Left colon (tissue), 2 donors: ENCODE measurements around the gene FRMD5. TPM values are rescaled to one million over a fixed set of nuclear protein-coding genes. Genes with fewer than 3 reads are reported as not detected.

Source experiments
- ATAC-seq: fragments of 200-7000 bp; cut with Tn5 transposase; one replicate; pipeline ENCODE4 v1.9.1; 2020; ENCODE audit warnings: mild to moderate bottlenecking, moderate library complexity
- DNase-seq, 2 donors: peaks; one replicate each; pipeline ENCODE4 v3.0.0-alpha.2; 2020
- intact Hi-C, 2 donors: fragments of 100-400 bp; cut with DNase I in 1 of 2; cut with micrococcal nuclease in 1 of 2; formaldehyde crosslinking; loops; one replicate each; pipeline versions ENCODE4 v1.11.2 to v1.14.0; 2022; cut with DNase I, micrococcal nuclease
- total RNA-seq, 2 donors: library from RNA; stranded (reverse); fragmentation: NEBNext Ultra II Directional; extraction: Animal tissue kit (Norgen Biotek cat#: 25700); gene quantifications; one replicate each; pipeline ENCODE4 v1.2.1, GENCODE V29; 2021
- donor health status: DM: no; HTN: no; CAD: no.
- donor health status: DM: yes; HTN: yes; CAD: no.

The FRMD5 gene
- total RNA-seq, 2 donors from 2014 or later: 1.6 to 2.0 TPM

DNA sequence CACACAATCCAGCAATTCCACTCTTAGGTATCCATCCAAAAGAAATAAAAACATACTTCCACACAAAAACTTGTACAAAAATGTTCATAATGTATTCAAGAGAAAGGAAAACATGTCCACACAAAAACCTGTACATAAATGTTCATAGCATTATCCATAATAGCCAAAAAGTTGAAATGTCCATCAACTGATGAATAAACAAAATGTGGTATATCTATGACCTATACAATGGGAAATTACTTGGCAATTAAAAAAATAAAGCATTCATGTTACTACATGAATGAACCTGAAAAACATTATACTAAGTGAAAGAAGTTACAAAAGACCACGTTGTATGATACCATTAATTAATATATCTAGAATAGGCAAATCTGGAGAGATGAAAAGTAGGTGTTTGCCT lies 17.9 kb downstream of the FRMD5 start:
- ATAC-seq: no peak
- intact Hi-C loops: no loop called here

DNA sequence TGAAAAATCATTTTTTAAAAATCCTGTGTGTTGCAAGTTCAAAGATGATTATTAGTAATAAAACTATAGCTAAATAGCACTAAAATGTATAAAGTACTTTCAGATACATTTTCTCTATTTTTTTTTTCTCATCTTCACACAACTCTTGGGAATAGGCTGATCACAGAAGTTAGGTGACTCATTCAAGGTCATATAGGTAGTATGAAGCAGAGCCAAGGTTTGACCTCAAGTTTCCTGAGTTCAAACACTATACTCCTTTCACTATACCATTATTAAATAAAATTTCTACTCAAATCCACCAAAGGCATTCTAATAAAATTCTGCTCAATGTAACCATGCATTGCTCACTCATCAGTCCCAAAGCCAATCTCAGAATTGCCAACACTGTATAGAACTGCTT lies 21.3 kb downstream of the FRMD5 start:
- ATAC-seq: no peak
- DNase-seq: no peak
- intact Hi-C loops: no loop called here

More for the DNA sequence above, 17.9 kb downstream of the FRMD5 start:
- no peak for DNase-seq

GRCh38 chr15:44163370-44163769 lies 31.7 kb downstream of the FRMD5 start:
- ATAC-seq: no peak
- intact Hi-C loops: no loop called here
- DNase-seq: no peak

DNA sequence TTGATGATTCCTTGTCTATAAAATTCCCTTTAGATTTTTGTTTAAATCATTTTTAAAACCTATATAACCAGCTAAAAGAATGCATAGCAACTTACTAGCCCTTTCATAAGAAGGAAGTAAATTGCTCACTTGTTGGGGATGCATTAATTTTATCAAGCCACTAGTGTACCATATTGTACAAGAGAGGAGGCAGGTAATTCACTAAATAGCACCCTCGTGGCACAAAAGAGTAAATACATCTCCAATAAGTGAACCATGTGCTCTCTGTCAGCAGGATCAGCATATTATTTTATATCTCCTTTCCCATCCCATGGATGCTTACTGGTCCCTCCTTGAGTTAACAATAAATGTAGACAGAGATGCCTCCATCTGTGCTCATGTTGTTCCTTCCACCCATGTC lies 34.3 kb downstream of the FRMD5 start:
- ATAC-seq (no peak), DNase-seq (no peak)
- intact Hi-C loops: no loop called here

GRCh38 chr15:44159492-44159891 lies 35.6 kb downstream of the FRMD5 start:
- intact Hi-C loops: no loop called here
- ATAC-seq (no peak), DNase-seq (no peak)

DNA sequence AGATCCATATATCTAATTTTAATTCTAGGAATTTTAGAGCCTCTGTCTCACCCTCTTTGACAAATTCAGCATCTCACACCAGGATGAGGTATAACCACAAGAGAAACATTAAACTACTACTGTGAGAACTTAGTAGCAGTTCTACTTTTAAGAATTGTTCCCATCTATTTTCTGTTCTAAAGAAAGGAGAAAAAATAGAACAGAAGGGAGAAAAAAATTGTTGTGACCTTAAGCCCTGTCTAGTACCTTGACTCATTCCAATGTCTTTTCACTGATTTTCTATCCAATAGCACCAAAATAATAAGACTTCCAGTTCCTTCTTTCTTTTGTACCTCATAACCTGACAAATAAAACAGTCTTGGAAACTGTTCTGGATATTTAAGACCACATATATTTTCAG lies 37.0 kb downstream of the FRMD5 start:
- no peak for DNase-seq
- intact Hi-C loops: no loop called here
- ATAC-seq: no peak

GRCh38 chr15:44157679-44158078 lies 37.4 kb downstream of the FRMD5 start:
- no peak for DNase-seq
- intact Hi-C loops: no loop called here
- ATAC-seq: peak; percentile 49

- DNase-seq (no peak), ATAC-seq (no peak)
- intact Hi-C loops: no loop called here
Measured at GRCh38 chr15:44153352-44153751, 41.7 kb downstream of the FRMD5 start.

- DNase-seq (no peak), ATAC-seq (no peak)
- intact Hi-C loops: no loop called here
Measured at GRCh38 chr15:44149224-44149623, 45.8 kb downstream of the FRMD5 start.

GRCh38 chr15:44148580-44148979 lies 46.5 kb downstream of the FRMD5 start:
- intact Hi-C loops: no loop called here
- DNase-seq: no peak
- ATAC-seq: no peak

- DNase-seq (no peak), ATAC-seq (no peak)
- intact Hi-C loops: no loop called here
Measured at GRCh38 chr15:44147636-44148035, 47.4 kb downstream of the FRMD5 start.

DNA sequence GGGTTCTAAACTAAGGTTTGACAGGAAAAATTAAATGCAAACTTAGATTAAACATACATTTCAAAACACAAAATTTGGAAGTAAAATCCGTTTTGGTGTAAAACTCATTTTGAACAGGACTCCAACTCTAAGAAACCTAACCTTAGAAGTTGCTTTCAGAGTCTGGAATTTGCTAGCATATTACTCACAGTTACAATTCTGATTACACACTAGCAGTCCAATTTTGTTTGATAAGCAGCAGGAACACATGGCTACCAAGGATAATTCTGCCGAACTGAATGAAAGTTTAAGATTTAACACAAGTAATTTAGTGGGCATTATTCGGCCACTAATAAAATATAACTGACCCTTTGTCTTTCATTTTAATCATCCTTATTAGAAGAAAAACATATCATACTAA lies 49.6 kb downstream of the FRMD5 start:
- intact Hi-C loops: no loop called here
- no peak for ATAC-seq
- no peak for DNase-seq

GRCh38 chr15:44144992-44145391 lies 50.1 kb downstream of the FRMD5 start:
- DNase-seq (no peak), ATAC-seq (no peak)
- intact Hi-C loops: no loop called here

DNA sequence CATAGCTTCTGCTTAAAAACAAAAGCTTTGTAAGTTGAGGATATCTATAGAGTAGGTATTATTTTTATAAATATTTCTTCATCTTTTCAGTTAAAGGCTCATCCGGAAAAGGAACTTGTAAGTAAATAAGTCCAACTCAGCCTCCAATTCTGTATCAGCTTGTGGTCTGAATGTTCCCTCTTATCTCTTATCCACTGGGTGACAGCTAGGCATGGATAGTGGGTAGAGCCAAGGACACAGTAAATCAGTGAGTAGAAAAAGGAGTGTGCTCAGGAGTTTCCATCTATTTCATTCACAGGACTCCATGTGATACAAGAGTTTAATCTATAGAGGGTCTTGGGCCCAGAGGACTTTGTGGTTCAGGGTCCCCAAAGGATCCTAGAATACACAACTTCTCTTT lies 50.9 kb downstream of the FRMD5 start:
- intact Hi-C loops: no loop called here
- DNase-seq (no peak), ATAC-seq (no peak)

- DNase-seq (peak in 1 of 2 donors; percentile 24), ATAC-seq (peak; percentile 69)
- intact Hi-C loops: no loop called here
Measured at GRCh38 chr15:44137750-44138149, 57.3 kb downstream of the FRMD5 start.

DNA sequence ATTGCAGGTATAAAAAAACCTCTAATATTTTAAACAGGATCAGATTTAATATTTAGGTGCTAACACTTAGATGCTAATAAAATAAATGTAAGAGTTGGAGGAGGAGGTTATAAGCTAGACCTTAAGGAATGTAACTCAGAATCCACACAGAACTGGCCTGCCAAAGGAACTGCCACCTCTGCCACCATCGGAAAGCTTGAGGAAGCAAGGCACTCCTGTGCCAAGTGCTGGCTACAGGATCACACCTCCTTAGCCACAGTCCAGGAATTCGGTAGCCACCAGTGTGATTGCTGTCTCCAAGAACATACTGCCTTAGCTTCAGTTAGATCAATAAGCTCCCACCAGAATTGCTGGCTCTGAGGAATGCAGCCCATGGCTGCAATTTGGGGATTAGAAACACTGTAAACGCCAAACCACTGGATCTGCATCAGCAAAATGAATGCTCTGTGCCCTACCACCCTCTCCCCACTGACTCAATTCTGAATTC lies 58.0 kb downstream of the FRMD5 start:
- ATAC-seq (no peak), DNase-seq (no peak)
- intact Hi-C loops: no loop called here

GRCh38 chr15:44132057-44132456 lies 63.0 kb downstream of the FRMD5 start:
- ATAC-seq (no peak), DNase-seq (no peak)
- intact Hi-C loops: no loop called here

DNA sequence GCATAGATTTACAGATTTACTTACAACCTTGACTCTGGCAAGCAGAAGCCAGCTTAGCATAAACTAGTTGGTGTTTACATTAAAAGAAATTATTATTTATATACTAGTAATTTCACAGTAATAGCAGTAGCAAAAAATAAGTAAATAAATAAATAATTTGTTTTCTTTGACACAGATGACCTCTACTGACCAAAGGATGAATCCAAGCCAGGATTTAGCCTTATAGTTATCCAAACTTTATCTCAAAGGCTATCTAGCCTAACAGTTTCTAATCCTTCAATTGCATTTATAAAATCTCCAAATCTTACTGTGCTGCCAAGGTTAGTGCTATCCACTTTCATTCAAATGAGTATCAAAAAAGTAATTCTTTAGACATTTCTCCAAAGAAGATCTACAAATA lies 64.3 kb downstream of the FRMD5 start:
- intact Hi-C loops: no loop called here
- ATAC-seq (no peak), DNase-seq (no peak)

- intact Hi-C loops: no loop called here
- no peak for ATAC-seq
- DNase-seq: no peak
Measured at GRCh38 chr15:44129911-44130310, 65.2 kb downstream of the FRMD5 start.

GRCh38 chr15:44128443-44128842 lies 66.6 kb downstream of the FRMD5 start:
- ATAC-seq (no peak), DNase-seq (no peak)
- intact Hi-C loops: no loop called here

DNA sequence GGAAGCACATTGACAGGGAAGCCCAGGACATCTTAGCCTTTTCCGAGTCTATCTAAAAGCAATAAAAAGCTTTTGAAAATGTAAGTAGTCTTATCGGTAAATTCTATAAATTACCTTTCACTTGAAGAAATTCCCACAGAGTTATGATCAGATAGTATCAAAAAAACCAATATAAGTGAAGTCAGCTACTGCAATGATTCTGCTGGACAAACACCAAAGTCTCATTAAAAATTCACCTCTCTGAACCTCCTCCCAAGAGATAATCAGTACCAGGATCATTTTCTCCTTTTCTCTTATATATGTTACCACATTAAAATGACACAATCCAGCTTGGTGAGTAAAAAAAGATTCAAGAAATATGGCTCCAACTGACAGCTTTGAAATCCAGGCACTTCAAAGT lies 69.2 kb downstream of the FRMD5 start:
- intact Hi-C loops: no loop called here
- ATAC-seq: no peak
- no peak for DNase-seq
